SJCRH30 (cell line): ENCODE data around the gene SLK. TPM values are rescaled to one million over a fixed set of nuclear protein-coding genes. Genes with fewer than 3 reads are reported as not detected.

Experiments used
- DNase-seq, 2 experiments: peaks; one replicate each; pipeline ENCODE4 v3.0.0-alpha.2; 2015 to 2020
- H3K27ac ChIP-seq: fragments of 250-450 bp; sonication (Bioruptor Pico); 2 replicates; pipeline ENCODE4 v1.5.1; 2020; ENCODE audit warnings: mild to moderate bottlenecking, moderate library complexity
- H3K27me3 ChIP-seq: fragments of 250-450 bp; sonication (Bioruptor Pico); 2 replicates; pipeline ENCODE4 v1.5.1; 2020; ENCODE audit warnings: mild to moderate bottlenecking, moderate library complexity
- H3K36me3 ChIP-seq: fragments of 250-450 bp; sonication (Bioruptor Pico); 2 replicates; pipeline ENCODE4 v1.5.1; 2020; ENCODE audit warnings: mild to moderate bottlenecking, moderate library complexity
- H3K4me1 ChIP-seq: fragments of 250-450 bp; sonication (Bioruptor Pico); 2 replicates; pipeline ENCODE4 v1.5.1; 2020; ENCODE audit warnings: mild to moderate bottlenecking, moderate library complexity
- H3K4me3 ChIP-seq: fragments of 250-450 bp; sonication (Bioruptor Pico); 2 replicates; pipeline ENCODE4 v1.5.1; 2020; ENCODE audit warnings: mild to moderate bottlenecking, moderate library complexity
- H3K9me3 ChIP-seq: fragments of 250-450 bp; sonication (Bioruptor Pico); replicated peaks from 2 replicates; pipeline ENCODE4 v1.5.1; 2020; ENCODE audit warnings: mild to moderate bottlenecking, moderate library complexity
- total RNA-seq: library from RNA; depleted of rRNA; stranded (reverse); fragments of >200 nt; shearing (Covaris generic); gene quantifications from 2 replicates; pipeline ENCODE4 v1.2.3, GENCODE V29; 2014

SLK gene
- total RNA-seq, 1 experiment from 2014 or later = 37.3 TPM

- no peak overlapping the region for H3K27ac ChIP-seq
- peaks cover 26% of the 10 kb centered on the region for H3K4me1 ChIP-seq
- no peak for DNase-seq
- H3K4me3 ChIP-seq = no peak overlapping the region
- H3K27me3 ChIP-seq = no peaks in the 10 kb centered on the region
- no peaks in the 10 kb centered on the region for H3K36me3 ChIP-seq
- no peaks in the 10 kb centered on the region for H3K9me3 ChIP-seq
Observed at GRCh38 chr10:103931603-103932002, 35.3 kb upstream of the SLK start.

- no peaks in the 10 kb centered on the region for H3K27me3 ChIP-seq
- no peaks in the 10 kb centered on the region for H3K9me3 ChIP-seq
- no peak overlapping the region for H3K4me3 ChIP-seq
- H3K27ac ChIP-seq = no peak overlapping the region
- no peaks in the 10 kb centered on the region for H3K36me3 ChIP-seq
- peaks cover 26% of the 10 kb centered on the region for H3K4me1 ChIP-seq
- no peak for DNase-seq
Observed at GRCh38 chr10:103932271-103932670, 34.7 kb upstream of the SLK start.

GRCh38 chr10:103932971-103933370, 34.0 kb upstream of the SLK start:
- no peaks in the 10 kb centered on the region for H3K36me3 ChIP-seq
- H3K9me3 ChIP-seq = no peaks in the 10 kb centered on the region
- H3K4me3 ChIP-seq = no peak overlapping the region
- DNase-seq = peak in 1 of 2 experiments; percentile 46
- no peaks in the 10 kb centered on the region for H3K27me3 ChIP-seq
- peaks cover 26% of the 10 kb centered on the region for H3K4me1 ChIP-seq
- no peak overlapping the region for H3K27ac ChIP-seq

GRCh38 chr10:103933557-103934121, 33.3 kb upstream of the SLK start:
- no peaks in the 10 kb centered on the region for H3K9me3 ChIP-seq
- H3K36me3 ChIP-seq = no peaks in the 10 kb centered on the region
- H3K27me3 ChIP-seq = no peaks in the 10 kb centered on the region
- peaks cover 26% of the 10 kb centered on the region for H3K4me1 ChIP-seq
- H3K4me3 ChIP-seq = no peak overlapping the region
- DNase-seq = no peak
- H3K27ac ChIP-seq = no peak overlapping the region

- Histone ChIP-seq H3K27me3 (no peaks in the 10 kb centered on the region), H3K4me3 (no peak overlapping the region), H3K27ac (no peak overlapping the region), H3K9me3 (no peaks in the 10 kb centered on the region), H3K36me3 (no peaks in the 10 kb centered on the region), H3K4me1 (peaks cover 23% of the 10 kb centered on the region)
- no peak for DNase-seq
Observed at GRCh38 chr10:103934308-103934707, 32.6 kb upstream of the SLK start.

- Histone ChIP-seq H3K9me3 (no peaks in the 10 kb centered on the region), H3K4me3 (no peak overlapping the region), H3K4me1 (peaks cover 20% of the 10 kb centered on the region), H3K27ac (no peak overlapping the region), H3K27me3 (no peaks in the 10 kb centered on the region), H3K36me3 (no peaks in the 10 kb centered on the region)
- peak; percentile 26 to 38 for DNase-seq
Observed at GRCh38 chr10:103936022-103936421, 30.9 kb upstream of the SLK start.

- Histone ChIP-seq H3K27ac (no peak overlapping the region), H3K27me3 (peaks cover 3% of the 10 kb centered on the region; the same call in 1 of the 2 replicates), H3K4me3 (no peak overlapping the region), H3K9me3 (no peaks in the 10 kb centered on the region), H3K36me3 (no peaks in the 10 kb centered on the region), H3K4me1 (peaks cover 8% of the 10 kb centered on the region)
- DNase-seq = no peak
Observed at GRCh38 chr10:103939522-103939921, 27.4 kb upstream of the SLK start.

GRCh38 chr10:103941801-103942200, 25.1 kb upstream of the SLK start:
- H3K9me3 ChIP-seq = no peaks in the 10 kb centered on the region
- H3K4me1 ChIP-seq = no peaks in the 10 kb centered on the region
- DNase-seq = no peak
- no peak overlapping the region for H3K4me3 ChIP-seq
- no peak overlapping the region for H3K27ac ChIP-seq
- H3K36me3 ChIP-seq = no peaks in the 10 kb centered on the region
- peaks cover 8% of the 10 kb centered on the region for H3K27me3 ChIP-seq

- H3K9me3 ChIP-seq = no peaks in the 10 kb centered on the region
- no peak overlapping the region for H3K4me3 ChIP-seq
- no peak overlapping the region for H3K27ac ChIP-seq
- no peaks in the 10 kb centered on the region for H3K4me1 ChIP-seq
- peaks cover 11% of the 10 kb centered on the region for H3K27me3 ChIP-seq
- H3K36me3 ChIP-seq = no peaks in the 10 kb centered on the region
- no peak for DNase-seq
Observed at GRCh38 chr10:103942866-103943265, 24.1 kb upstream of the SLK start.

GRCh38 chr10:103947799-103948516, 19.0 kb upstream of the SLK start:
- H3K36me3 ChIP-seq = no peaks in the 10 kb centered on the region
- H3K27me3 ChIP-seq = peaks cover 12% of the 10 kb centered on the region
- no peak for DNase-seq
- peaks cover 4% of the 10 kb centered on the region; the same call in 1 of the 2 replicates for H3K4me1 ChIP-seq
- no peaks in the 10 kb centered on the region for H3K9me3 ChIP-seq
- H3K4me3 ChIP-seq = no peak overlapping the region
- H3K27ac ChIP-seq = no peak overlapping the region

- no peak for DNase-seq
- no peaks in the 10 kb centered on the region; the same call in 1 of the 2 replicates for H3K9me3 ChIP-seq
- no peaks in the 10 kb centered on the region for H3K36me3 ChIP-seq
- no peak overlapping the region for H3K4me3 ChIP-seq
- H3K27ac ChIP-seq = no peak overlapping the region
- peaks cover 9% of the 10 kb centered on the region; the same call in 1 of the 2 replicates for H3K27me3 ChIP-seq
- H3K4me1 ChIP-seq = peaks cover 4% of the 10 kb centered on the region; the same call in 1 of the 2 replicates
Observed at GRCh38 chr10:103949728-103950127, 17.2 kb upstream of the SLK start.

- Histone ChIP-seq H3K27ac (no peak overlapping the region), H3K4me3 (no peak overlapping the region), H3K27me3 (0 out of 2 replicates have a peak, but pooled peaks cover 5% of the 10 kb centered on the region), H3K9me3 (no peaks in the 10 kb centered on the region; the same call in 1 of the 2 replicates), H3K4me1 (peaks cover 4% of the 10 kb centered on the region; the same call in 1 of the 2 replicates), H3K36me3 (no peaks in the 10 kb centered on the region)
- DNase-seq = no peak
Observed at GRCh38 chr10:103951183-103951582, 15.8 kb upstream of the SLK start.

- no peaks in the 10 kb centered on the region for H3K36me3 ChIP-seq
- no peaks in the 10 kb centered on the region; the same call in 1 of the 2 replicates for H3K9me3 ChIP-seq
- H3K4me1 ChIP-seq = peaks cover 4% of the 10 kb centered on the region; the same call in 1 of the 2 replicates
- DNase-seq = peak in 1 of 2 experiments; percentile 29
- 0 out of 2 replicates have a peak, but pooled peaks cover 5% of the 10 kb centered on the region for H3K27me3 ChIP-seq
- H3K4me3 ChIP-seq = no peak overlapping the region
- H3K27ac ChIP-seq = no peak overlapping the region
Observed at GRCh38 chr10:103951942-103952341, 15.0 kb upstream of the SLK start.

GRCh38 chr10:103954543-103954942, 12.4 kb upstream of the SLK start:
- Histone ChIP-seq H3K4me1 (peaks cover 4% of the 10 kb centered on the region; the same call in 1 of the 2 replicates), H3K27ac (no peak overlapping the region), H3K36me3 (no peaks in the 10 kb centered on the region), H3K27me3 (no peaks in the 10 kb centered on the region), H3K9me3 (no peaks in the 10 kb centered on the region; the same call in 1 of the 2 replicates), H3K4me3 (no peak overlapping the region)
- DNase-seq = no peak

- H3K9me3 ChIP-seq = no peaks in the 10 kb centered on the region; the same call in 1 of the 2 replicates
- H3K27ac ChIP-seq = no peak overlapping the region
- no peaks in the 10 kb centered on the region for H3K4me1 ChIP-seq
- no peak for DNase-seq
- H3K27me3 ChIP-seq = no peaks in the 10 kb centered on the region
- no peaks in the 10 kb centered on the region for H3K36me3 ChIP-seq
- no peak overlapping the region for H3K4me3 ChIP-seq
Observed at GRCh38 chr10:103958996-103959395, 7.9 kb upstream of the SLK start.
